HG02852 (cell line): ENCODE measurements around the gene DRD4.

Experiments used
- ATAC-seq: cut with Tn5 transposase; IDR thresholded peaks from one replicate; pipeline ENCODE4 v1.9.1; 2021; ENCODE audit warnings: mild to moderate bottlenecking, moderate library complexity; ENCODE audit not compliant: unreplicated experiment

The DRD4 gene

DNA sequence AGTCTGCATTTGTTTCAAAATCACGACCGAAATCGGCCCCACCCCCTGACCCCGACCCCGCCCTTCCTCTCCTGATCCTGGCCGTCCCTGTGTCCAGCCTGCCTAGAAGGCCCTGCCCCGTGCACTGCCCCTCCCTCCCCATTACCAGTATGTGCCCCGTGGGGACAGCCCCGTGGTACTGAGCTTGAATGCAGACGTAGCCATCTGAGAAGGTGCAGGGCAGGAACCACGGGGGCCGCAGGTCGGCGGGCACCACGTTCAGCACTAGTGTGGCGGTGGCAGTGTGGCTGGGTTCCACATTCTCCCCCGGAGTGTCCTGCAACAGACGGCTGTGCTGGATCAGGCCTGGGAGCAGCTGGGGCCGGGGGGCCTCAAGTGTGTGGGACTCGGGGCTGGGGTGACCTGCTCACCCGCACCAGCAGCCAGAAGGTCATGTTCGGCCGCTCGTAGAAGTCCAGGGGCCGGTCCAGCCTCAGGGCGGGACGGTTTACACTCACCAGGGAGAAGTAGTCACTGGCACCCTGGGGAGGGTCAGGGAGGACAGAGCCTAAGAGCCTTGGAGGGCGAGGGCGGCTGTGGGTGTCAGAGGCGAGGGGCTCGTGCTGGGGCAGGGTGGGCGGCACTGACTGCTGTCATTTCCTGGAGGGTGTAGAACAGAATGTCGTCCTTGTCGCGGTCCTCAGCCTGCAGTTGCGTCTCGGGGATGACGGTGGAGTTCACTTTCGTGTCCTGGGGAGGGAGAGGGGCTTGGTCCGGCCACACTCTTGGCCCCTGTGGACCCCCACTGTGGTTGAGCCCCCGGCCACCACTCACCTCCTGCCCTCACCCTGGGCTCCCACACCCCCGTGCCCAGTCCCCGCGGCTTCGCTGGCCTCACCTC is 15.9 kb upstream of the DRD4 start:
- ATAC-seq, result no peak

DNA sequence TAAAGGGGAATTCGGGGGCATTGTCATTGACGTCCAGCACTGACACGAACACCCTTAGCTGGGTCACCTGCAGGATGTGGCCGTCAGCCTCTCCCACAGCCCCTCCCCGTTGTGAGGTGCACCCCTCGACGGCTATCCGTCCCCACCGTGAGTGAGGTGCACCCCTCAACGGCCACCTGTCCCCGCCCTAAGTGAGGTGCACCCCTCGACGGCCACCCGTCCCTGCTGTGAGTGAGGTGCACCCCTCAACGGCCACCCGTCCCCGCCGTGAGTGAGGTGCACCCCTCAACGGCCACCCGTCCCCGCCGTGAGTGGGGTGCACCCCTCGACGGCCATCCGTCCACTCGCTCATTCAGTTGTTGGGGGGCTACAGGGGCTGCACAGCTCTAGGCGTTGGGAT is 15.2 kb upstream of the DRD4 start:
- ATAC-seq, result no peak

DNA sequence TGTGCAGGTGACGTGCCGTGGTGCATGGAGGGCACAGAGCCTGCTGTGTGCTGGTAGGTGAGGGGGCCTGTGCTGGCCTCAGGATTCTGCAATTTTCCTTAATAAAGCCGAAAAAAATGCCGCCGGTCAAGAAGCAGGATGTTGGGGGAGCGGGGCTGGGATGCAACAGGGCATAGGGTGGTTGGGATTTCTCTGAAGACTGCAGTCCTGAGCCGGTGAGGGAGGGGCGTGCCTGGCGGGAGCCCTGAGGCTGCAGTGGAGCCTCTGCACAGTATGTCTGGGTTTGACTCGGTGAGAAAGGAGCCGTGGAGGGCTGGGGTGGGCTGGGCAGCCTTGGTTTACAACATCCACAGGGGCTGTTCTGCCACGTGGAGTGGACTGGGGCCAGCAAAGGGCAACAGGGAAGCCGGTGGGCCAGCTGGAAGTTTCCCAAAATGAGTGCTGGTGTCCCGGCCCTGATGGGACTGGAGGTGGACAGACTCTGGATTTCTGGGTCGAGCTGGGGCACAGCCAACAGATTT is 13.7 kb upstream of the DRD4 start:
- no peak for ATAC-seq

DNA sequence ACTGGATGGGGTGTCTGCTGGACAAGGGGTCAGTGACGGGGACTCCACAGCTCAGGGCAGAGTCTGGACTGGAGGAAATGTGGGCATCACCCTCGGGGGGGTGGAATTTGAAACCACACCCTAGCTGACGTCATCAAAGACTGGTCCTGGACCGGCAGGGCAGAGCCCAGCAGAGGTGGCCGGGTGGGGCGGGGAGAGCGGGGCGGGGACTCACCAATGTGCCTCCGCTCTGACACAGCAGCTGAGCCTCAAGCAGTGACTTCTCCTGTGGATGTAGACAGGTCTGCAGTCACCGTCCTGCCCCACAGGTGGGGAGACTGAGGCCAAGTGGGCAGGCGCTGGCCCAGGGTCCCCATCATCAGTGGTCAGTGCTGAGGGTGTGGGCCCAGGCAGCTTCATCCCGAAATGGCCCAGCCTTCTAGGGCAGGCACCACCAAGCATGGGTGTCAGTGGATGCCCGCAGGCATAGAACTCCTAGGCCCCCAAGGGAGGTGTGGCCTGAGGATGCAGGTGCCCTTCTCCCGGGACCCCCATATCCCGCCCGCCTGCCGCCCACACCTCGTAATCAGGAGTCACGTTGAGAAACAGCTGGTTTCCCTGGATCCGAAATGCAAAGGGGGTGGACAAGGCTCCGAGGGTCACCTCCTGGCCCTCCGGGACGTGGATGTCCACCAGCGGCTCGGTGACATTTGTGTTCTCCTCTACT is 12.9 kb upstream of the DRD4 start:
- no peak for ATAC-seq

DNA sequence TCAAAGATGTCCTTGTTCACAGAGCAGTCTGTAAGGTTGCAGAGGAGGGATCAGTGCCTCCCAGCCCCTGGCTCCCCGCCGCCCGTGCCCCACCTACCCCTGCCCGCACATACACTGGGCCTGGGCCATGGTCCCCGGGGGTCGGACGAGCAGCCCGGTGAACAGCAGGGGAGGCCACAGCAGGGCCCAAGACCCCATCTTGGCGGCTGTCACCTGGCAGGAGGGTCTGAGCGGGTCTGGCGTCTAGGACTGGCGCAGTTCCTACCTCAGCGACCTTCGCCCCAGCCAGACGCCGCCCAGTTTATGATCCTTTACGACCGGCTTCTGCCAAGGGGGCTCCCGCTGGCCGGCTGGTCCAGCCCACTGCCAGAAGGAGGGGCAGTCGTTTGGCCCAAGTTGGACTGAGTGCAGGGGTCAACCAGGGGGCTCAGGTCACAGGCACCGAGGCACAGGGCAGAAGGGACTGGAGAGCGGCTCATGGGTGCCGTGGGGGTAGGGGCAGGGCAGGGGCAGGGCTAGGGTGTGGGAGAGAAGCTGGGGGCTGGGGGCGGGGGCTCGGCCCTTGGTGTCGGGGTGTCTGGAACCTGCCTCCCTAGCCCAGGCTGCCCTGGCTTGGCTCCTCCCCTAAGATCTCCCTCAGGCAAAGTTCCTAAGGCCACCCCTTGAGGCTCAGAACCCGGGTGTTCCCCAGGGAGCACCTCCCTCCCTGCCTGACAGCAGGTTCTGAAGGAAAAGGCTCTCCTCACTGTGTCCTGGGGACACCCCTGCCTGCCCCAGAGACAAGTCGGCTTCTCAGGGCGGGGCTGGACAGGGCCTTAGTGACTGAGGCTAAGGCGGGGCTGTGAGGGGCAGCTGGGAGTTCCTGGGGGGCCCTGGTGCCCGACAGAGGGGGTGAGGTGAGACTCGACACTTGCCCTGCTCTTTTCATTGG is 12.1 kb upstream of the DRD4 start, which contains the start of gene CDHR5:
Gene CDHR5 (minus strand): TSS at position 251 of the 931 bp plus-strand sequence. CDS start 53 bp downstream, at position 198.
- no peak for ATAC-seq

GRCh38 chr11:625636-626268 is 11.3 kb upstream of the DRD4 start:
- no peak for ATAC-seq

DNA sequence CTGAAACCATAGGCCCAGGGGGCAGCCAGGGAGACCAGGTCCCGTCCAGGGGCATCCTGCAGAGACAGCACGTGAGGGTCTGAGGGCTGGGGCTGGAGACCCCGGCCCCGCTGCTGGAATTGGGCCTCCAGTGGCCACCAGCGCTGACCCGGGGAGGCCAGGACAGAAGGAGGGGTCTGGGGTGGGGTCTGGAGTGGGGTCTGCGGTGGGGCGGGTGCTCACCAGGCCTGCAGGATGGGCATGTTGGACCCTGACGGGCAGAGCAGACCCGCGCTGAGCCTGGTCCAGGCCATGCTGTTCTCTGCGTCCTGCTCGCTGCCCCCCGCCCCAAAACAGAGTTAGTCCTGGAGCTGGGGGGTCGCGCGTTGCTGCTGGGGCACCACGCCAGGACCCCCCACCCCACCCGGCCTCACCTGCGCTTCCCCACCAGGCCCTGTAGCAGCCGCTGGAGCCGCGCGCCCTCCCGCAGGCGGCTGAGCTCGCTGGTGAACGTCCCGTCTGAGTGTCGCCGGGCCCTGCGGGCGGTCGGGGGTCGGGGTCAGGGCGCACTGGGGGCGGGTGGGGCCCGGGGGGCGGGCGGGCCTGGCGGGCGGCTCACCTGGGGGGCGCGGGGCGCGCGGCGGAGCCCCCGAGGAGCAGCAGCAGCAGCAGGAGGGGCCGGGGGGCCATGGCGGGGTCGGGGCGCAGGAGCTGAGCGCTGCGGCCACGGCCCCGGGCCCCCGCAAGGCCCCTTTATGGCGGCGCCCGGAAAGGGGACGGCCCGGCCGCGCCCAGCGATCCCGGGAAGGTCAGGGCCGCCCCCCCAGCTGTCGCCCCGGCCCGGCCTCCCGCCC is 10.4 kb upstream of the DRD4 start, which contains the start of gene SCT:
Gene SCT (minus strand): TSS at position 707 of the 833 bp plus-strand sequence. CDS start 38 bp downstream, at position 669.
- no peak for ATAC-seq

- ATAC-seq, result no peak
Measured at GRCh38 chr11:627308-627576, 9.8 kb upstream of the DRD4 start.

GRCh38 chr11:628056-628455 is 9.0 kb upstream of the DRD4 start:
- ATAC-seq, result no peak

GRCh38 chr11:629237-629583 is 7.9 kb upstream of the DRD4 start:
- ATAC-seq, result no peak

- no peak for ATAC-seq
Measured at GRCh38 chr11:630871-631270, 6.2 kb upstream of the DRD4 start.

- ATAC-seq, result no peak
Measured at GRCh38 chr11:635945-636510, 1.0 kb upstream of the DRD4 start.

DNA sequence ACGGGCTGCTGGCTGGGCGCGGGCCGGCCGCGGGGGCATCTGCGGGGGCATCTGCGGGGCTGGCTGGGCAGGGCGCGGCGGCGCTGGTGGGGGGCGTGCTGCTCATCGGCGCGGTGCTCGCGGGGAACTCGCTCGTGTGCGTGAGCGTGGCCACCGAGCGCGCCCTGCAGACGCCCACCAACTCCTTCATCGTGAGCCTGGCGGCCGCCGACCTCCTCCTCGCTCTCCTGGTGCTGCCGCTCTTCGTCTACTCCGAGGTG is 194 bp downstream of the DRD4 start:
- no peak for ATAC-seq

GRCh38 chr11:637593-638521 is 788 bp downstream of the DRD4 start:
- ATAC-seq, result no peak

GRCh38 chr11:638631-639331 is 1.7 kb downstream of the DRD4 start:
- ATAC-seq, result no peak

- ATAC-seq, result no peak
Measured at GRCh38 chr11:639332-639955, 2.4 kb downstream of the DRD4 start.

GRCh38 chr11:640021-640706 is 3.1 kb downstream of the DRD4 start:
- no peak for ATAC-seq
